Upper lobe of left lung (tissue), 6 donors: Measurements from ENCODE around the gene AXIN1. TPM values are rescaled to one million over a fixed set of nuclear protein-coding genes. Genes with fewer than 3 reads are reported as not detected.
A peak's percentile ranks its signal among the peaks of the same experiment; 100 is the strongest.

ENCODE experiments used
- ATAC-seq, 2 donors: fragments of 200-7000 bp; cut with Tn5 transposase; one replicate each; pipeline ENCODE4 v1.9.1; 2022; ENCODE audit warnings: mild to moderate bottlenecking in 2 of 2, moderate library complexity in 2 of 2; ENCODE audit not compliant: low FRiP score in 2 of 2
- DNase-seq, 2 donors: peaks; one replicate each; pipeline ENCODE4 v3.0.0-alpha.2; 2019 to 2020
- H3K27ac ChIP-seq, 4 donors: fragments of 200-600 bp; sonication (generic); one replicate each; pipeline ENCODE4 v1.5.1; 2016 to 2019
- H3K27me3 ChIP-seq, 4 donors: fragments of 200-600 bp; sonication (generic); one replicate each; pipeline ENCODE4 v1.5.1; 2017 to 2019
- H3K36me3 ChIP-seq, 4 donors: fragments of 200-600 bp; sonication (generic); one replicate each; pipeline ENCODE4 v1.5.1; 2016 to 2019
- H3K4me1 ChIP-seq, 4 donors: fragments of 200-600 bp; sonication (generic); one replicate each; pipeline ENCODE4 v1.5.1; 2018 to 2019
- H3K4me3 ChIP-seq, 4 donors: fragments of 200-600 bp; sonication (generic); one replicate each; pipeline ENCODE4 v1.5.1; 2017 to 2019; ENCODE audit warnings: mild to moderate bottlenecking in 2 of 4, moderate library complexity in 1 of 4
- H3K9me3 ChIP-seq, 4 donors: fragments of 200-600 bp; sonication (generic); one replicate each; pipeline ENCODE4 v1.5.1; 2018 to 2019
- CTCF ChIP-seq, 6 experiments: fragments of 450-650 bp in 4 of 6; fragments of 200-600 bp in 2 of 6; sonication (generic) in 2 of 6; IDR thresholded peaks; one replicate each; pipeline ENCODE4 v1.5.1; 2016 to 2019; ENCODE audit warnings: antibody characterized with exemption in 6 of 6
- EP300 ChIP-seq, 4 donors: sonication (generic); formaldehyde crosslinking; IDR thresholded peaks; one replicate each; pipeline ENCODE4 v1.5.1; 2017; ENCODE audit warnings: antibody characterized with exemption in 4 of 4, control low read depth in 2 of 4
- POLR2A ChIP-seq, 4 donors: fragments of 450-650 bp; IDR thresholded peaks; one replicate each; pipeline ENCODE4 v1.5.1; 2016 to 2017; ENCODE audit warnings: antibody characterized with exemption in 4 of 4, mild to moderate bottlenecking in 2 of 4
- POLR2AphosphoS5 ChIP-seq, 2 donors: sonication (generic); formaldehyde crosslinking; IDR thresholded peaks; one replicate each; pipeline ENCODE4 v1.5.1; 2017; ENCODE audit warnings: antibody characterized with exemption in 2 of 2
- WGBS, 2 donors: methylation state at CpG; one replicate each; pipeline ENCODE4 v1.1.5; 2017 to 2018; 5-methylcytosine and 5-hydroxymethylcytosine counted together
- total RNA-seq, 6 donors: library from RNA; depleted of rRNA in 4 of 6; stranded (reverse); fragments of >200 nt in 4 of 6; gene quantifications; one replicate each; pipeline versions ENCODE4 v1.1.0 to v1.2.1, GENCODE V29; 2016 to 2021
- donor health status: DM: no; HTN: no; CAD: no; lungs with moderate emphysema.
- donor health status: DM: no; HTN: yes; CAD: no; lungs with severe emphysema.

The AXIN1 gene
- total RNA-seq, 6 donors from 2014 or later = 26.8 to 45.9 (median 31.9) TPM

GRCh38 chr16:284204-285120 is 68.1 kb downstream of the AXIN1 start:
- 94 to 95% methylated on average over 14 to 49 of the region's 52 CpGs for WGBS, 2 donors
- no peak for TF ChIP-seq EP300 (IDR thresholded peaks at IDR 0.05)
- no peak for TF ChIP-seq CTCF (IDR thresholded peaks at IDR 0.05)
- TF ChIP-seq POLR2AphosphoS5 (IDR thresholded peaks at IDR 0.05) = no peak
- TF ChIP-seq POLR2A (IDR thresholded peaks at IDR 0.05) = no peak
- Histone ChIP-seq H3K27ac (no peak overlapping the region), H3K9me3 (no peaks in the 10 kb centered on the region), H3K27me3 (peaks cover 2 to 26% (median 18%) of the 10 kb centered on the region in 4 donors), H3K4me3 (no peak overlapping the region), H3K4me1 (peaks cover 6 to 20% (median 7%) of the 10 kb centered on the region in 4 donors), H3K36me3 (peaks cover 0 to 32% (median 24%) of the 10 kb centered on the region in 4 donors)
- DNase-seq (peak in 1 of 2 donors; percentile 86), ATAC-seq (no peak)

- no peak within 1 kb of the TSS for H3K27ac ChIP-seq
- H3K4me1 ChIP-seq = peaks cover 6 to 24% (median 7%) of the 10 kb centered on the region in 4 donors
- H3K27me3 ChIP-seq = peaks cover 2 to 29% (median 18%) of the 10 kb centered on the region in 4 donors
- no peaks in the 10 kb centered on the region for H3K9me3 ChIP-seq
- peaks cover 0 to 19% (median 12%) of the 10 kb centered on the region in 4 donors for H3K36me3 ChIP-seq
- peak in 1 of 2 donors; percentile 84 for DNase-seq
- no peak within 1 kb of the TSS for H3K4me3 ChIP-seq
- no peak for ATAC-seq
- 54 to 76% methylated on average over 3 to 11 of the region's 25 CpGs for WGBS, 2 donors
- no peak for TF ChIP-seq POLR2AphosphoS5 (IDR thresholded peaks at IDR 0.05)
- TF ChIP-seq EP300 (IDR thresholded peaks at IDR 0.05) = no peak
- no peak for TF ChIP-seq CTCF (IDR thresholded peaks at IDR 0.05)
- no peak for TF ChIP-seq POLR2A (IDR thresholded peaks at IDR 0.05)
Observed at GRCh38 chr16:283033-283805, 69.3 kb downstream of the AXIN1 start, which contains the start of gene PDIA2. PDIA2 (plus strand) TSS chr16:283164; CDS start chr16:283170, 6 bp downstream.

- no peaks in the 10 kb centered on the region for H3K9me3 ChIP-seq
- ATAC-seq = no peak
- H3K36me3 ChIP-seq = peaks cover 0 to 12% (median 5%) of the 10 kb centered on the region in 4 donors
- H3K27me3 ChIP-seq = peaks cover 2 to 29% (median 18%) of the 10 kb centered on the region in 4 donors
- H3K4me1 ChIP-seq = peaks cover 6 to 24% (median 7%) of the 10 kb centered on the region in 4 donors
- no peak overlapping the region for H3K27ac ChIP-seq
- 81 to 82% methylated on average over 9 to 21 of the region's 22 CpGs for WGBS, 2 donors
- peak in 1 of 2 donors; percentile 42 for DNase-seq
- TF ChIP-seq EP300 (IDR thresholded peaks at IDR 0.05) (no peak), CTCF (IDR thresholded peaks at IDR 0.05) (no peak), POLR2AphosphoS5 (IDR thresholded peaks at IDR 0.05) (no peak), POLR2A (IDR thresholded peaks at IDR 0.05) (no peak)
- no peak overlapping the region for H3K4me3 ChIP-seq
Observed at GRCh38 chr16:282491-282890, 70.0 kb downstream of the AXIN1 start.

GRCh38 chr16:281660-282255 is 70.8 kb downstream of the AXIN1 start:
- DNase-seq = peak in 1 of 2 donors; percentile 69
- peaks cover 0 to 4% (median 0%) of the 10 kb centered on the region in 4 donors for H3K36me3 ChIP-seq
- H3K27ac ChIP-seq = no peak overlapping the region
- TF ChIP-seq EP300 (IDR thresholded peaks at IDR 0.05) (no peak), CTCF (IDR thresholded peaks at IDR 0.05) (no peak), POLR2AphosphoS5 (IDR thresholded peaks at IDR 0.05) (no peak), POLR2A (IDR thresholded peaks at IDR 0.05) (no peak)
- no peaks in the 10 kb centered on the region for H3K9me3 ChIP-seq
- peaks cover 2 to 29% (median 18%) of the 10 kb centered on the region in 4 donors for H3K27me3 ChIP-seq
- H3K4me3 ChIP-seq = no peak overlapping the region
- 30 to 39% methylated on average over 2 to 25 of the region's 25 CpGs for WGBS, 2 donors
- peaks cover 6 to 24% (median 7%) of the 10 kb centered on the region in 4 donors for H3K4me1 ChIP-seq
- peak in 1 of 2 donors; percentile 4 for ATAC-seq
